ENCODE data around the gene SLC47A1.
A peak's percentile ranks its signal among the peaks of the same experiment; 100 is the strongest.
"Not testable (repeated sequence)": the region's sequence is repeated elsewhere in the genome, so short reads cannot be mapped to it uniquely, and the experiment has no call there.

Gene SLC47A1

DNA sequence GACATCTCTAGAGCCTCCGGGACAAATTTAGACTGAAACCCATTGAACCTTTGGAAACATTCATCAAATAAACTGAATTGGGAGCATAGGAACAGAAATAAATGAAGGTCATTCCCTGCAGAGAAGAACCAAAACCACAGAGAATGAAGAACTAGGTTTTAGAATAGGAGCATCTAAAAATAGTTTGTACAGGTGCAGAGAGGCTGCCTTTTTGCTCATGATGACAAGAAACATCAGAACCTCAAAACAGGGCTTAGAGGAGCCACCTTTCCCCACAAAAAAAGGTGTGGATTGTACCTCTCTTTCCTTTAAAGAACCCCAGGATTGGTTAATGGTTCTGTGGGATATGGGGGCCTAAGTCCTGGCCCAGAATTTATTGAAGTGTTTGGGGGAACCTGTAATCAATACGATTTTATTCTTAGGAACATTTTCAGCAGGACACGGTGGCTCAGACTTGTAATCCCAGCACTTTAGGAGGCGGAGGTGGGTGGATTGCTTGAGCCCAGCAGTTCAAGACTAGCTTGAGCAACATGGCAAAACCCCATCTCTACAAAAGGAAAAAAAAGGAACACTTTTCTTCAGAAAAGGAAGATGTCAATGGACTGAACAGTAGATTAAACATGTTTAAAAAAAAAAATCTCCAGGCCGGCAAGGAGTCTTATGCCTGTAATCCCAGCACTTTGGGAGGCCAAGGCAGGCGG is 37.7 kb upstream of the SLC47A1 start:
- no peak for TF ChIP-seq CTCF (IDR thresholded peaks at IDR 0.05; ENCODE audit: low read length, missing control alignments)
- no peak overlapping the region for H3K4me3 ChIP-seq (replicated peaks; ENCODE audit: low read depth, low read length)
- no peak for DNase-seq (ENCODE audit: low read depth)

GRCh38 chr17:19497624-19498023 is 36.0 kb upstream of the SLC47A1 start:
- no peak for DNase-seq (ENCODE audit: low read depth)
- no peak overlapping the region for H3K4me3 ChIP-seq (replicated peaks; ENCODE audit: low read depth, low read length)
- no peak for TF ChIP-seq CTCF (IDR thresholded peaks at IDR 0.05; ENCODE audit: low read length, missing control alignments)

- H3K4me3 ChIP-seq (replicated peaks; ENCODE audit: low read depth, low read length), result no peak overlapping the region
- DNase-seq (ENCODE audit: low read depth), result no peak
- no peak for TF ChIP-seq CTCF (IDR thresholded peaks at IDR 0.05; ENCODE audit: low read length, missing control alignments)
These were observed 32.4 kb upstream of the SLC47A1 start for GRCh38 chr17:19501219-19501618.

- DNase-seq (ENCODE audit: low read depth), result no peak
- no peak overlapping the region for H3K4me3 ChIP-seq (replicated peaks; ENCODE audit: low read depth, low read length)
- no peak for TF ChIP-seq CTCF (IDR thresholded peaks at IDR 0.05; ENCODE audit: low read length, missing control alignments)
These were observed 31.1 kb upstream of the SLC47A1 start for GRCh38 chr17:19502517-19502916.

- H3K4me3 ChIP-seq (replicated peaks; ENCODE audit: low read depth, low read length); DNase-seq (ENCODE audit: low read depth): not testable (repeated sequence)
These were observed 28.1 kb upstream of the SLC47A1 start for GRCh38 chr17:19505561-19505960.

- TF ChIP-seq CTCF (IDR thresholded peaks at IDR 0.05; ENCODE audit: low read length, missing control alignments), result no peak
- peak; percentile 94 for DNase-seq (ENCODE audit: low read depth)
- peak overlapping the region; percentile 72 for H3K4me3 ChIP-seq (replicated peaks; ENCODE audit: low read depth, low read length)
These were observed 25.7 kb upstream of the SLC47A1 start for GRCh38 chr17:19507775-19508576.

- peak overlapping the region; percentile 72 for H3K4me3 ChIP-seq (replicated peaks; ENCODE audit: low read depth, low read length)
- no peak for TF ChIP-seq CTCF (IDR thresholded peaks at IDR 0.05; ENCODE audit: low read length, missing control alignments)
- DNase-seq (ENCODE audit: low read depth), result no peak
These were observed 25.1 kb upstream of the SLC47A1 start for GRCh38 chr17:19508577-19508867.

DNA sequence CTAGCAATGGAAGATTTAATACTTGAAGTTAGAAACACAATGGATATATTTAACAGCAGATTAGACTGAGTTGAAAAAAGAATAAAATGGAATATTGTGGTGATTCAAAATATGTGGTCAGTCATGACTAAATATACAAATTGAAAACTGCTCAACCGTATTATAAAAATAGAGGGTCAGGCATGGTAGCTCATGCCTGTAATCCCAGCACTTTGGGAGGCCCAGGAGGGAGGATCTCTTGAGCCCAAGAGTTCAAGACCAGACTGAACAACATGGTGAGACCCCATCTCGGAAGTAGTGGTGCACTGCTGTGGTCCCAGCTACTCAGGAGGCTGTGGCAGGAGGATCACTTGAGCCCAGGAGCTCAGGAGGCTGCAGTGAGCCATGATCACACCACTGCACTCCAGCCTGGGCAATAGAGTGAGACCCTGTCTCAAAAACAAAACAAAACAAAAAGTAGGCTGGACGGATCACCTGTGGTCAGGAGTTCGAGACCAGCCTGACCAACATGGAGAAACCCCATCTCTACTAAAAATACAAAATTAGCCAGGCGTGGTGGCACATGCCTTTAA is 24.3 kb upstream of the SLC47A1 start:
- H3K4me3 ChIP-seq (replicated peaks; ENCODE audit: low read depth, low read length); DNase-seq (ENCODE audit: low read depth): not testable (repeated sequence)

Data from fibroblast of pulmonary artery (primary cell).